ENCODE measurements around the gene CCR4.

GRCh38 chr3:32995098-32995497 lies 43.7 kb downstream of the CCR4 start:
- no peak for TF ChIP-seq CTCF (IDR thresholded peaks at IDR 0.05)
- TF ChIP-seq POLR2A (IDR thresholded peaks at IDR 0.05), result no peak

Measured in adrenal gland (tissue), 5 donors.